H1 (cell line): ENCODE data around the gene NANOS3. TPM values are rescaled to one million over a fixed set of nuclear protein-coding genes. Genes with fewer than 3 reads are reported as not detected.
A peak's percentile ranks its signal among the peaks of the same experiment; 100 is the strongest.

ENCODE experiments used
- CTCF ChIA-PET: fragments of 300-600 bp; sonication (Branson Sonifier 250); formaldehyde crosslinking; loops from one replicate; lab custom pipeline; 2021; ENCODE audit not compliant: partially characterized antibody; lab: Charles Lee
- POLR2A ChIA-PET: fragments of 300-600 bp; sonication (Branson Sonifier 250); formaldehyde crosslinking; loops from one replicate; lab custom pipeline; 2021; ENCODE audit warnings: inconsistent platforms; ENCODE audit not compliant: partially characterized antibody; lab: Charles Lee
- DNase-seq, 2 experiments: peaks; one replicate each; pipeline versions ENCODE4 v3.0.0 to v3.0.0-alpha.2; 2010 to 2022; ENCODE audit warnings: low spot score in 2 of 2, low read depth in 1 of 2, mixed read lengths in 1 of 2
- FAIRE-seq: peaks from 2 replicates; lab custom pipeline; 2011; peaks lifted over from hg19 to GRCh38; lab: Jason Lieb, UNC
- H2AFZ ChIP-seq: 2 replicates; pipeline ENCODE4 v1.8.1; 2012; ENCODE audit warnings: low read length, inconsistent platforms
- H2AK5ac ChIP-seq: 2 replicates; pipeline ENCODE4 v1.6.1; 2013; ENCODE audit warnings: low read depth, low read length
- H2BK120ac ChIP-seq: replicated peaks from 2 replicates; pipeline ENCODE3; 2013; ENCODE audit warnings: low read depth, low read length, inconsistent platforms
- H2BK12ac ChIP-seq: 2 replicates; pipeline ENCODE4 v1.6.1; 2013; ENCODE audit warnings: low read depth, low read length
- H2BK15ac ChIP-seq: 2 replicates; pipeline ENCODE4 v1.6.1; 2013; ENCODE audit warnings: low read length
- H2BK20ac ChIP-seq: 2 replicates; pipeline ENCODE4 v1.6.1; 2013; ENCODE audit warnings: low read length
- H2BK5ac ChIP-seq: 2 replicates; pipeline ENCODE4 v1.6.1; 2013; ENCODE audit warnings: low read depth, low read length
- H3K14ac ChIP-seq: 2 replicates; pipeline ENCODE4 v1.6.1; 2013; ENCODE audit warnings: inconsistent platforms; ENCODE audit not compliant: insufficient read length
- H3K18ac ChIP-seq: 2 replicates; pipeline ENCODE4 v1.6.1; 2013; ENCODE audit warnings: low read length; ENCODE audit errors: extremely low read depth
- H3K23ac ChIP-seq: 2 replicates; pipeline ENCODE4 v1.6.1; 2013; ENCODE audit warnings: inconsistent platforms; ENCODE audit not compliant: insufficient read length
- H3K23me2 ChIP-seq: 2 replicates; pipeline ENCODE4 v1.6.1; 2013; ENCODE audit warnings: low read depth, low read length
- H3K27ac ChIP-seq: 2 replicates; pipeline ENCODE4 v1.6.1; 2011; ENCODE audit warnings: low read depth, low read length, inconsistent platforms
- H3K27me3 ChIP-seq, 4 experiments: replicated peaks in 1 of 4; 1 replicate in 1 of 4; 2 replicates in 3 of 4; pipeline versions ENCODE4 v1.6.1 to v1.8.1; 2011 to 2013; ENCODE audit warnings: low read length in 3 of 4, mild to moderate bottlenecking in 3 of 4, inconsistent platforms in 2 of 4, mixed read lengths in 2 of 4, moderate library complexity in 1 of 4; ENCODE audit not compliant: control insufficient read depth in 3 of 4, insufficient read depth in 3 of 4; ENCODE audit errors: extremely low read depth in 1 of 4
- H3K36me3 ChIP-seq, 4 experiments: 2 replicates each; pipeline versions ENCODE4 v1.6.1 to v1.8.1; 2011 to 2013; ENCODE audit warnings: mild to moderate bottlenecking in 4 of 4, low read length in 3 of 4, moderate library complexity in 2 of 4, control low read depth in 1 of 4, inconsistent platforms in 1 of 4; ENCODE audit not compliant: insufficient read depth in 4 of 4, control insufficient read depth in 2 of 4
- H3K4ac ChIP-seq: replicated peaks from 2 replicates; pipeline ENCODE3; 2013; ENCODE audit warnings: low read length, low read depth, mixed read lengths, inconsistent platforms; ENCODE audit not compliant: insufficient read length
- H3K4me1 ChIP-seq, 4 experiments: replicated peaks in 1 of 4; 1 replicate in 1 of 4; 2 replicates in 3 of 4; pipeline versions ENCODE4 v1.6.1 to v1.8.1; 2011 to 2013; ENCODE audit warnings: low read length in 3 of 4, inconsistent platforms in 2 of 4, mixed read lengths in 1 of 4; ENCODE audit not compliant: insufficient read depth in 4 of 4, control insufficient read depth in 3 of 4
- H3K4me2 ChIP-seq, 2 experiments: 2 replicates each; pipeline versions ENCODE4 v1.6.1 to v1.8.1; 2011 to 2013; ENCODE audit warnings: low read depth in 2 of 2, low read length in 2 of 2, control low read depth in 1 of 2, inconsistent platforms in 1 of 2, mild to moderate bottlenecking in 1 of 2; ENCODE audit not compliant: insufficient read depth in 1 of 2
- H3K4me3 ChIP-seq, 4 experiments: fragments of 200-600, 300-600 bp in 1 of 4; sonication (generic), shearing (Covaris generic), sonication (Bioruptor Twin) in 1 of 4; 2 replicates each; pipeline versions ENCODE4 v1.5.1 to v1.8.1; 2011 to 2016; ENCODE audit warnings: low read length in 4 of 4, low read depth in 3 of 4, control low read depth in 2 of 4, inconsistent platforms in 2 of 4, mild to moderate bottlenecking in 2 of 4, mixed read lengths in 1 of 4, moderate library complexity in 1 of 4; ENCODE audit not compliant: insufficient read depth in 2 of 4; ENCODE audit errors: extremely low read depth in 1 of 4
- H3K56ac ChIP-seq: replicated peaks from 2 replicates; pipeline ENCODE3; 2013; ENCODE audit warnings: low read depth, mild to moderate bottlenecking, mixed read lengths, low read length, inconsistent platforms; ENCODE audit not compliant: insufficient read length
- H3K79me1 ChIP-seq: 2 replicates; pipeline ENCODE4 v1.6.1; 2013; ENCODE audit warnings: low read depth, low read length, control low read depth
- H3K79me2 ChIP-seq, 2 experiments: 2 replicates each; pipeline versions ENCODE4 v1.6.1 to v1.8.1; 2012 to 2013; ENCODE audit warnings: low read length in 2 of 2, mild to moderate bottlenecking in 2 of 2, inconsistent platforms in 1 of 2; ENCODE audit not compliant: insufficient read depth in 2 of 2, control insufficient read depth in 1 of 2
- H3K9ac ChIP-seq, 4 experiments: replicated peaks in 1 of 4; 1 replicate in 1 of 4; 2 replicates in 3 of 4; pipeline versions ENCODE4 v1.6.1 to v1.8.1; 2011 to 2013; ENCODE audit warnings: low read depth in 3 of 4, low read length in 3 of 4, control low read depth in 2 of 4, mild to moderate bottlenecking in 2 of 4, moderate library complexity in 2 of 4, inconsistent platforms in 1 of 4; ENCODE audit errors: extremely low read depth in 1 of 4
- H3K9me3 ChIP-seq, 2 experiments: 2 replicates each; pipeline versions ENCODE4 v1.6.1 to v1.8.1; 2012 to 2013; ENCODE audit warnings: mild to moderate bottlenecking in 2 of 2, moderate library complexity in 2 of 2, control low read depth in 1 of 2, inconsistent platforms in 1 of 2, low read depth in 1 of 2, low read length in 1 of 2, mixed read lengths in 1 of 2; ENCODE audit not compliant: insufficient read depth in 2 of 2
- H4K20me1 ChIP-seq, 2 experiments: replicated peaks in 1 of 2; 2 replicates each; pipeline versions ENCODE3 to v1.8.1; 2011 to 2013; ENCODE audit warnings: inconsistent platforms in 2 of 2, low read length in 2 of 2, mild to moderate bottlenecking in 1 of 2; ENCODE audit not compliant: insufficient read depth in 2 of 2, control insufficient read depth in 1 of 2
- H4K5ac ChIP-seq: 2 replicates; pipeline ENCODE4 v1.6.1; 2013; ENCODE audit warnings: low read length, low read depth, mixed read lengths, inconsistent platforms; ENCODE audit not compliant: insufficient read length
- H4K8ac ChIP-seq: 2 replicates; pipeline ENCODE4 v1.8.0; 2013; ENCODE audit warnings: mild to moderate bottlenecking, moderate library complexity, low read length, inconsistent platforms; ENCODE audit not compliant: insufficient read depth; ENCODE audit errors: extremely low read depth
- H4K91ac ChIP-seq: replicated peaks from 2 replicates; pipeline ENCODE3; 2013; ENCODE audit warnings: low read length, mixed read lengths, inconsistent platforms; ENCODE audit not compliant: insufficient read length
- JUN ChIP-seq: IDR thresholded peaks from 2 replicates; pipeline ENCODE4 v1.6.1; 2011; ENCODE audit warnings: low read depth, mild to moderate bottlenecking, improper control_type of control experiment, low read length
- KDM1A ChIP-seq: fragments of 200-600, 300-600 bp; sonication (generic); IDR thresholded peaks from 2 replicates; pipeline ENCODE4 v1.7.1; 2016; ENCODE audit warnings: mild to moderate bottlenecking, low read length, borderline replicate concordance
- SUZ12 ChIP-seq: fragments of 200-600 bp; sonication (generic); IDR thresholded peaks from 2 replicates; pipeline ENCODE4 v1.6.1; 2012; ENCODE audit warnings: mild to moderate bottlenecking, inconsistent platforms, low read length, moderate library complexity, mixed read lengths
- WGBS, 2 experiments: shearing (Covaris generic) in 1 of 2; methylation state at CpG; one replicate each; pipeline versions ENCODE4 v1.1.6 to v1.1.7; 2013 to 2015; ENCODE audit warnings: low lambda C conversion rate in 2 of 2, mixed read lengths in 2 of 2, inconsistent platforms in 1 of 2, low coverage in 1 of 2, missing lambda C conversion rate in 1 of 2; ENCODE audit not compliant: insufficient replicate concordance in 2 of 2, insufficient coverage in 1 of 2, insufficient read length in 1 of 2; ENCODE audit errors: extremely low coverage in 1 of 2, missing lambda C conversion rate in 1 of 2; 5-methylcytosine and 5-hydroxymethylcytosine counted together
- polyA plus RNA-seq, 7 experiments: library from polyadenylated mRNA; depleted of rRNA in 3 of 7; stranded (reverse) in 5 of 7; unstranded in 2 of 7; fragments of >200 nt in 5 of 7; fragments of 200-250 nt in 2 of 7; gene quantifications; 1 replicate in 5 of 7; 2 replicates in 1 of 7; 4 replicates in 1 of 7; pipeline versions ENCODE4 v1.2.1 to v1.2.3, GENCODE V29; 2011 to 2013; ENCODE audit warnings: missing spikeins in 2 of 7, mixed read lengths in 2 of 7
- total RNA-seq: library from RNA; stranded (reverse); fragmentation: NEBNext Ultra II Directional; extraction: Animal tissue kit (Norgen Biotek cat#: 25700); gene quantifications from 2 replicates; pipeline ENCODE4 v1.2.1, GENCODE V29; 2021

The NANOS3 gene
- total and polyA plus RNA-seq, 2 of the 8 experiments (the other 6 are each of a cell fraction or from before 2014, with no cell fraction given), result 0.62 TPM; not detected in 1

GRCh38 chr19:13870873-13871272, 6.1 kb upstream of the NANOS3 start:
- no peak for TF ChIP-seq SUZ12
- TF ChIP-seq JUN, result no peak
- TF ChIP-seq KDM1A, result no peak
- TF ChIP-seq, all 59 proteins: peak for 0
- 65% methylated on average over 2 of the region's 4 CpGs; no CpG with 5 or more reads in 1 of the 2 experiments for WGBS, 2 experiments
- H2BK5ac ChIP-seq, result no peak overlapping the region

More at GRCh38 chr19:13870873-13871272, 6.1 kb upstream of the NANOS3 start:
- Histone ChIP-seq H3K4me3 (no peak overlapping the region), H3K9me3 (no peaks in the 10 kb centered on the region), H3K4ac (peak overlapping the region; percentile 53), H3K27me3 (peaks cover 43 to 92% (median 78%) of the 10 kb centered on the region in 4 experiments), H4K5ac (no peak overlapping the region), H4K20me1 (peaks cover 0 to 16% of the 10 kb centered on the region in 2 experiments), H4K8ac (no peak overlapping the region), H3K56ac (no peak overlapping the region), H3K79me2 (no peaks in the 10 kb centered on the region), H3K4me2 (no peak overlapping the region), H2BK15ac (no peak overlapping the region), H3K18ac (no peak overlapping the region), H3K23ac (no peak overlapping the region), H2BK120ac (no peak overlapping the region), H2BK12ac (no peak overlapping the region), H2AFZ (no peak overlapping the region), H3K36me3 (no peaks in the 10 kb centered on the region), H3K9ac (no peak overlapping the region), H4K91ac (no peak overlapping the region), H3K4me1 (peaks cover 0 to 4% (median 0%) of the 10 kb centered on the region in 4 experiments; a peak in 5 of 7 replicates), H3K27ac (no peak overlapping the region), H3K79me1 (no peaks in the 10 kb centered on the region), H3K23me2 (no peaks in the 10 kb centered on the region; the same call in 1 of the 2 replicates), H3K14ac (no peak overlapping the region), H2BK20ac (no peak overlapping the region), H2AK5ac (no peak overlapping the region)
- FAIRE-seq (no peak), DNase-seq (no peak)
- POLR2A ChIA-PET, result interaction anchor here (1.9 kb wide), 1 partner anchor 76 kb away, joined by 5 read pairs; the partner anchor contains the start of gene ZSWIM4
- CTCF ChIA-PET, result interaction anchor here (1.2 to 1.7 kb wide), 4 partner anchors 10 to 477 kb away, joined by 3 to 7 read pairs (median 4); no protein-coding TSS in a partner anchor
